GM21515 (cell line): ENCODE measurements around the gene GNLY.
"Not testable (repeated sequence)": the region's sequence is repeated elsewhere in the genome, so short reads cannot be mapped to it uniquely, and the experiment has no call there.

ENCODE experiments used
- ATAC-seq: cut with Tn5 transposase; IDR thresholded peaks from one replicate; pipeline ENCODE4 v1.9.1; 2021; ENCODE audit not compliant: unreplicated experiment

GNLY gene

DNA sequence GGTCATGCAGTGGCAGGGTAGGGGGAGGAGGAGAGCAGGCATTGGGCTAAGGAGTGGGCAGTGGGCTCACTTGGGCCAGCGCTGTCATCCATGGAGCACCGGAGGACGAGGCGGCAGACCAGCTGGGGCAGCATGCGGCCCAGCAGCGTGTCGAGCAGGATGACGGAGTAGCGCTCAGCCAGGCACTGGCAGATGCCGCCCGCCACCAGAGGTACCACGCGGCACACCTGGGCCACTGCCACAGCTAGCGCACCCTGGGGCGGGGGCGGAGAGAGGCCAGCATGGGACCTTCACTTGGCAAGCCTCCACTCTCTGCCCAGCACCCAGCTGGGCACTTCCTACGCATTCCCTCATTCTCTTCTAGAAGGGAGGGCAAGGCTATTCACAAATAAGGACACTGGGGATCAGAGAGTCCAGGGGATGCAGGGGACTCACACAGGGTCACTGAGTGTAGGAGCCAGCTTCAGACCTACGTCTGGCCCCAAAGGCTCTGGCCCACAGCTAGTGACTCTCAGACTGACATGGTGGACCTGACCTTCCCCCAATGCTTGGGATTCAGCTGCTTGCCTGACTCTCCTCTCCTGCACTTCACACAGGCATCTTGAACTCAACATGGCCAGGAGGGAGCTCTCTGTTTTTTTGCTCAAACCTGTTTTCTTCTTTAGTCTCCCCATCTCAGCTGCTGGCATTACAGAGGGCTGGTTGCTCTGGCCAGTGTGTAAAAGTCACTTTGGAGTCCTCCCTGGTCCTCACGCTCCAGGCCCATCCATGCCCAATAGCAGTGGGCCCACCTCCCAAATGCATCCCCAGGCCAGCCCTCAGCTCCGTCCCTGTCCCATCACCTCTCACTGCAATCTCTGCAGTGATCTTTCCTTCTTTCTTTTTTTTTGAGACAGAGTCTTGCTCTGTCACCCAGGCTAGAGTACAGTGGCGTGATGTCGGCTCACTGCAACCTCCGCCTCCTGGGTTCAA is 30.3 kb upstream of the GNLY start:
- ATAC-seq = no peak

DNA sequence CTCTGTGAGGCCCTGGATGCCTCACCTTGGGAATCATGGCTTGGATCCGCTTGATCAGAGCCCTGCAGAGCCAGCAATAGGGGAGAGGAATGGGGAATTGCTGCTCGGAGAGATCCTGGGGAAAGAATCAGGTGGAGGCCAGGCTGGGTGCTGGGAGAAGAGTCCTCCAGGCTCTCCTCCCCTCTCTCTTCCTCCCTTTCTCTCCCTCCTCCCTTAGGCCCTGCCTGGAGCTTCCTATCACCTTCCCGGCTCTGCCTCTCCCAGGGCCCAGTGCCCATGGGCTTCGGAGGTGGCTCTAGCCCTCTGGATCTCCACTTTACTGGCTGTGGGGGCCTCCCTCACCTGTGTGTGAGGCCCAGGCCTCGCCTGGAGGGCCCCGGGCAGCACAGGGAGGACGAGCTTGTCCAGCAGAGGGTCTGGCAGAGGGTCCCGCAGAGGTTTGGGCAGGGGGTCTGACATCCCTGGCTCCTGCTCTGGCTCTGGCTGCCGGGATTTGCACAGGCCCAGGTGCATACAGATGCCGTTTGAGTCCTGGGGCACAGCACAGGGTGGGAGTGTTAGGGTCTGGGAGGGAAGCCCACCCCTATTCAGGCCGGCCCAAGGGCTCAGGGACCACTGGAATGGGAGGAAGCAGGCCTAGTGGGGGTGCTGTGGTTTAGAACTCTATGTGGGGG is 28.8 kb upstream of the GNLY start:
- ATAC-seq = no peak

DNA sequence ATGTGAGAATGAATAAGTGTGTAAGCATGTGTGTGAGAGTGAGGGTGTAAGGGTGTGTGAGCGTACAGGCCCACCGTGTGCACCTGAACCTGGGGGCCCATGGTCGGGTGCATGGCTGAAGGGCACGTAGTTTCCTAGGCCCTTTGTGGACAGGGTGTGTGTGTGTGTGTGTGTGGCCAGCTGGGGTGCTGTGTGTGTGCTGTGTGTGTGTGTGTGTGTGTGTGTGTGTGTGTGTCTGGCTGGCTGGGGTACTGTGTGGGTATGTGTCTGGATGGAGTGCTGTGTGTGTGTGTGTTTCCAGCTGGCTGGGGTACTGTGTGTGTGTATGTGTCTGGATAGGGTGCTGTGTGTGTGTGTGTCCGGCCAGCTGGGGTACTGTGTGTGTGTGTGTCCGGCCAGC is 28.1 kb upstream of the GNLY start:
- no peak for ATAC-seq

DNA sequence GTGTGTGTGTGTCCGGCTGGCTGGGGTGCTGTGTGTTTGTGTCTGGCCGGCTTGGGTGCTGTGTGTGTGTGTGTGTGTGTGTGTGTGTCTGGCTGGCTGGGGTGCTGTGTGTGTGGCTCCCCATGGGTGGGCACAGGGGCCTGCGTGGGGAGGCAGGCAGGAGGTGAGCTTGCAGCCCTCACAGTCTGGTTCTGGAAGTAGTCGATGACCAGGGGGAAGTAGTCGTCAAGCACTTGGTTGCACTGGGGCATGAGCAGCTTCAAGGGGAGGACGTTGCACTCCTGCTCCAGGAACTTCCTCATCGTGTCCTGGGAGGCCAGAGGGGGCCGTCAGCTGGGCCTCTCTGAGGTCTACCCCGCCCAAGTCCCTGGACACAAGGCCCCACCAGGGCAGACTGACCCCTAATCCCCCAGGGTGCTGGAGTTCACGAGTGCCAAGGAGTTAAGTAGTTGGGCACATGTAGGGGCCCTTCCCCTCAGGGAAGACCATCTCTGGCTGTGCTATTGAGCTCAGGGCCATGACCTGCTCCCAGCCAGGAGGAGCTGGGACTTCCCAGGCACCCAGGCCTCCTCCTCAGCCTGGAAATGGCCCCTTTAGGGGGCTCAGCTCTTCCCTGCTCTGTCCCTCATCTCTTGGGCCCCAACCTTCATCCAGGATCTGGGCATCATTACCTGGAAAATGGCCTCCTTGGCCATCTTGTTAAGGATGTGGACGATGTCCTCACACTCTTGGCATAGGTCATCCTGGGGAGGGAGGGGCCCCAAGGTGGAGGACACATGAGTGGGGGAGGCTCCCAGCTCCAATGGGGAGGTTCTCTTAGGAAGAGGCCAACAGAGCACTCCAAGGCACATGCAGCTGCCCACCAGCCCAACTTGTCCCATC is 27.5 kb upstream of the GNLY start:
- no peak for ATAC-seq

DNA sequence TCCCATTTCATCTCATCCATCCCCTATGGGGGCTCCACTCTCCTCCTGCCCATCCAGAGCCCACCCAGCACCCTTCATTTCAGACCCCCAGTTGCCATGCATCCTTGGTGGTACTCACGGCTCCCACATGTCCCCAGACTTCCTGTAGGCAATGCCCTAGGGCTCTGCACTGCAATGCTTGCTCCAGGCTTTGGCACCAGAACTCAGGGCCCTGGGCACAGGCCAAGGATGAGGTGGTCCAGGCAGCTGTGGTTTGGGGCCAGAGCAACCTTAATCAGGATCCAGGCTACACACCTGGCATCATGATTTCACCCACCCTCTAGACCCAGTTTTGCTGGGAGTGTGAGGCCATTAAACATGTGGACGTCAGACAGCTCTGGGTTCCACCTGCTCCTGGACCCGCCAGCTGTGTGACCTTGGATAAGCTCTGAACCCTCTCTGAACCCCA is 26.6 kb upstream of the GNLY start:
- no peak for ATAC-seq

DNA sequence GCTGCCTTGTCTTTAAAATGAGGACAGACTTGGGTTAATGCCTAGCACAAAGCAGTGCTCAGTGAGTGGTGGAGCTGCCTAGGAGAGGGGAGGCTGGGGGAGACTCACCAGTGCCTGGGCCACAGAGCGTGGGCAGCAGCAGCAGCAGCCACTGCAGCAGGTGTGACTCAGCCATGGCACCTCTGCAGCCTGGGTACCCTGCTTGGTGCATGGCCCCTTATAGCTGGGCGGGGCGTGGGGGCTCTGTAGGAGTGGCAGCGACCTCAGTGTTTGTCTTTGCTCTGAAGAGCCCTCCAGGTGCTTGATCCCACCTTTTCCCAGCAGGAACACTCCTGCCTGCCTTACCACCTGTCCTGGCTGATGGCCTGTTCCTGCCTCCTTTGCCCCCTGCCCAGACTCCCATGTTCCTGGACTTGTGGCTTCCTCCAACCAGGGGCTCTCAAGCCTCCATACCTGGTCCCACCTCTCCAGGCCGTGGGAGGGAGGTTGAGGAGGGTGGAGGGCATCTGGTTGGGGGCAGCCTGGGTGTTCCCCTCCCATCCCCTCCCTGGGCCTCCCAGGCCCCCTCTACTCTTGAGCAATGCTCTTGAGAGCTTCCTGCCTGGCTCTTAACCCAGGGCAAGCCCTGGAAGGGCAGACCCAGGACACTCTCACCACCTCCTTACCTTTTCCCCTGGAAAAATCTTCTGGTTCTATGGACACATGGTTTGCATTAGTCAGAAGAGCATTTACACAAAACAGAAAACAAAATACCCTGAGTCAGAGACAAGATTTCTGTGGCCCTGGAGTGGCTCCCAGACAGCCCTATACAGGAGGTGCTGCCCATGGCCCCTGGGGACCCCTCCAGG is 25.9 kb upstream of the GNLY start, which contains the start of gene SFTPB:
Gene SFTPB, minus strand, starts transcription at position 191 of the 848 bp plus-strand sequence. Its CDS starts 16 bp downstream, at position 175.
- ATAC-seq = no peak

DNA sequence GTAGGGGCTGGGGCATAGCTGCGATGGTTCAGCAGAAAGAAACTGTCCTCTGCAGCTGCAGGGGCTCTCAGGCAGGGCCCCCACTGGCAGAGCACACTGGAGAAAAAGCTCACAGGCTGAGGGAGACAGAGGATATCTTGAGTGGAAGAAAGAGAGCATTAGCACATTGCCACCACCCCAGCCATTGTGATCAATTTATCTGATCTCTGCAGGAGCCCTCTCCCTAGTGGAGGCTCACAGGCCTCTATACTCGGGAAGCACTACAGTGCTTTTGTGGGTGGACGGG is 25.4 kb upstream of the GNLY start:
- ATAC-seq = no peak

DNA sequence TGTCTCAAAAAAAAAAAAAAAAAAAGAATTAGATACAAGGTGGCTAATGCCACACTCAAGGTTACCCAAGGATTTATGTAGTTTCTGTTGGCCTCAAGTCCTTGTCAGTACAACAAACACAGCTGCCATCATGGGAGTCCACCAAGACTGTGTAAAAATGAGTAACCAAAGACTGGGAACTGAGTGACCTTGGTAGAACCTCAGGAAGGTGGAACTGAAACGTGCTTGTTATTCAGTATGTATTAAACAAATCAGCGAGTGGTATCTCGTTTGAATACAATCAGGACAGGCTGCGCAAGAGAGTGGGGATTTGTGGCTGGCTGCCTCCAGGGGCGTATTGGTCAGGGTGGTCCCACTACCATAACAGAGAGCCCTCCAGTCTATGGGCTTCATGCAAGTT is 24.6 kb upstream of the GNLY start:
- ATAC-seq = peak; percentile 70

DNA sequence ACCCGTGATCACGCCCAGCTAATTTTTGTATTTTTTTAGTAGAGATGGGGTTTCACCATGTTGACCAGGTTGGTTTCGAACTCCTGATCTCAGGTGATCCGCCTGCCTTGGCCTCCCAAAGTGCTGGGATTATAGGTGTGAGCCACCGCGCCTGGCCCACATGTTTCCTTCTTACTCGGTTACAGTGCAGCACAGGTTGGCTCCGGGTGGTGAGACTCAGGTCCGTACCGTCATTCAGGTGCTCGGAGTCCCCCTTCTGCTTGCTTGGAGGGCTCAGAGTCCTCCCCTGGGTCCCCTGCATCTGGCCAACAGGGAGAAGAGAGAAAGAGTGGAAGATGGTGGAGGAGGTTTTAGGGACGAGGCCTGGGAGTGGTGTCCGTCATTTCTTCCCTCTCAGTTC is 23.7 kb upstream of the GNLY start:
- not testable (repeated sequence) for ATAC-seq

DNA sequence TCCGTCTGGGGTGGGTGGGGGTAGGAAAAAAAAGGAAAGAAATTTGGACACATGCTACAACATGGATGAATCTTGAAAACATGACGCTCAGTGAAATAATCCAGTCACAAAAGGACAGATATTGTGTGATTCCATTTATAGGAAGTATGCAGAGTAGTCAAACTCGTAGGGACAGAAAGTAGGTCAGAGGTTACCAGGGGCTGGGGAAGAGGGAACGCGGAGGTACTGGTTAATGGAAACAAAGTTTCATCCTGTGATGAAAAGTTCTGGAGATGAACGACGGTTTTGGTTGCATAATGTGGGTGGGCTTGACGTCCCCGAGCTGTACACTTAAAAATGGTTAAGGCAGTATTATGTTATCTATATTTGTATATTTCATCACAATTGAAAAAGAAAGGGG is 21.7 kb upstream of the GNLY start:
- ATAC-seq = no peak

DNA sequence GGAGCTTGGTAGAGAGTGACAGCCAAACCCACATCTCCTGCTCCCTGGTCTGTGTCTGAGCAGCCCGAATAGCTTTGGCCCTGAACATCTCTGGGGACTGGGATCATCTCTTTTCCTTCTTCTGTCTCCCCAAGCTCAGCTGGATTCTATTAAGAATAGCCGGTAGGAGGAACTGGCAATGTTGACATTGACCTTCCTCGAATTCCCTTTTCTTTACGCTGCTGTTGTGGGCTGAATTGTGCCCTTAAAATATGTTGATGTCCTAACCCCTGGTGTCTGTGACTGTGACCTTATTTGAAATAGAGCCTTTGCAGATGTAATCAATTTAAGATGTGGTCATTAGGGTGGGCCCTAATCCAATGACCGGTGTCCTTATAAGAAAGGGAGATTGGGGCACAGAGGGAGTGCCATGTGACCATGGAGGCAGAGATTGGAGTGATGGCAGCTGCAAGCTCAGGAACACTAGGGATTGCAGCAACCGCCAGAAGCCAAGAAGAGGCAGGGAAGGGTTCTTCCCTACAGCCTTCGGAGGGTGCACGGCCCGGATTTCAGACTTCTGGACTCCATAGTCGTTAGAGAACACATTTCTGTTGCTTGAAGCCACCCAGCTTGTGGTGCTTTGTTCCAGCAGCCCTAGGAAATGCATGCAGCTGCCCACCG is 20.3 kb upstream of the GNLY start:
- ATAC-seq = no peak

DNA sequence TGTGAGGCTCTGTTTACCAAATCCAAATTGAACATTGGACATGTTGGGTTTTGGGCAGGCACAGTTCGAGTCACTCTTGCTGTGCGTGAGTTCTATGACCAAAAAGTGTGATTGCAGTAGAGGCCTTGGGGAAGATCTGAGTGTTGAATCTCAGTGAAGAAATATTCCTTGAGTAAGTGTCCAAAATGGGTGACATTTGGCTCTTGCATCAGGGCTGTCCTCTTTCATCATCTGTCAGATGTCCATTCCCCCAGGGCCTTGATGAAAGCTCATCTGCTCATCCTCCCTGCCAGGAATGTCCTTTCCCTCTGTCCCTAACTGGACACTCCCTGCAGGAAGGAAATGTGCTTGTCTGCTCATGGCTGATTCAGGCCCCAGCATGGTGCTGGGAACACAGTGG is 19.7 kb upstream of the GNLY start:
- no peak for ATAC-seq

DNA sequence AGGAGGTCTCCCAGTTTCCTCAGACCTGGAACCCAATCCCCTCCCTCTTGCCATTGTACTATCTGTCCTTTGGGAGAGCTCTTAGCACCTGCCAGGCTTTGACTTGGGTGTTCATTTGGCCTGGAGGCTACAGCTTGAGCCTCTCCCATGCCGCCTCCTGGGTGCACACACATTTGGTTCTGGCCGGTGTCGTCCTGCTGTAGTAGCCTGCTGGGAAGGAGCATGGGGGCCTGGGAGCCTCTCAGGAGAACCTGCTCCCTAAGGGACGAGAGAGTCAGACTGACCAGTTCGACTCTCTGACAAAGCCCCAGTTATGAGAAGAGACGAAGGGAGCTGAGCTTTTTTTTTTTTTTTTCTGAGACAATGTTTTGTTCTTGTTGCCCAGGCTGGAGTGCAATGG is 18.7 kb upstream of the GNLY start:
- no peak for ATAC-seq

DNA sequence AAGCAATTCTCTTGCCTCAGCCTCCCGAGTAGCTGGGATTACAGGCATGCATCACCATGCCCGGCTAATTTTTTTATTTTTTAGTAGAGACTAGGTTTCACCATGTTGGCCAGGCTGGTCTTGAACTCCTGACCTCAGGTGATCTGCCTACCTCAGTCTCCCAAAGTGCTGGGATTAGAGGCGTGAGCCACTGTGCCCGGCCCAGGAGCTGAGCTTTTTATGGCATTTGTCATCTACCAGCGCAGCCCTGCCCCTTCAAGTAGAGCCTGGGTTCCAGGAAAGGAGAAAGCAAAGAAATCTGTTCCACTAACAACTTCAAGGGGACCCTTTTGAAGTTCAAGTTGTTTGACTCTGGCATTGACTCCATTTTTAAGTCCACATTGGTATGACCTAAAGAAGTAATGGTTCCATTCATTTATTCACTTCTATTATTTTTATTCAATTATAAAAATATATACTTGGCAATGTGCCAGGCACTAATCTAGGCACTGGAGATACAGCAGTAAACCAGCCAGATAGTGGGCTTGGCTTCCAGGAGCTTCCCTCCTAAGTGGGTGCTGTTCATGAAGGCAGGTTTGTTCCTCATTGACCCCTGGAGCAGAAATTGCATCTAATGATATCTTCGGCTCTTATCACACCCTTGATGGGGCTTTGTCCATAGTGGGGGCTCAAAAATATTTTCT is 18.2 kb upstream of the GNLY start:
- no peak for ATAC-seq

DNA sequence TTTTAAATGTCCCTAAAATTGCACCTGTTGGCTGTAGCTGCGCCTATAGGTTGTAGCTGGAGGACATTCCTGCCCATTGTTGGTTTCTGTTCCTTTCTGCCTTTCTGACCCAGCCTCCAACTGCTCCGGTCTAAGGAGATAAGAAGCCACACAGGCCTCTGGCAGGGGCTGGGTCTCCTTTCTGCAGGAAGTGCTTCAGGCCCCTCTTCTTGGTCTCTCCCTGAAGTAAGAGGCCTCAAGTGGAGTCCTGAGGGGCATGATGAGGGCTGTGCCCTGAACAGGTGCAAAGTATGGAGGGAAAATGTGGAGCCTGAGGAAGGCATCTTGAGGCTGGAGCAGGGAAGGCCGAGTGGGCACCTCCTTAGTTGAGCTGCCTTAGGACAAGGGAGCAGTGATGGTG is 15.8 kb upstream of the GNLY start:
- no peak for ATAC-seq

DNA sequence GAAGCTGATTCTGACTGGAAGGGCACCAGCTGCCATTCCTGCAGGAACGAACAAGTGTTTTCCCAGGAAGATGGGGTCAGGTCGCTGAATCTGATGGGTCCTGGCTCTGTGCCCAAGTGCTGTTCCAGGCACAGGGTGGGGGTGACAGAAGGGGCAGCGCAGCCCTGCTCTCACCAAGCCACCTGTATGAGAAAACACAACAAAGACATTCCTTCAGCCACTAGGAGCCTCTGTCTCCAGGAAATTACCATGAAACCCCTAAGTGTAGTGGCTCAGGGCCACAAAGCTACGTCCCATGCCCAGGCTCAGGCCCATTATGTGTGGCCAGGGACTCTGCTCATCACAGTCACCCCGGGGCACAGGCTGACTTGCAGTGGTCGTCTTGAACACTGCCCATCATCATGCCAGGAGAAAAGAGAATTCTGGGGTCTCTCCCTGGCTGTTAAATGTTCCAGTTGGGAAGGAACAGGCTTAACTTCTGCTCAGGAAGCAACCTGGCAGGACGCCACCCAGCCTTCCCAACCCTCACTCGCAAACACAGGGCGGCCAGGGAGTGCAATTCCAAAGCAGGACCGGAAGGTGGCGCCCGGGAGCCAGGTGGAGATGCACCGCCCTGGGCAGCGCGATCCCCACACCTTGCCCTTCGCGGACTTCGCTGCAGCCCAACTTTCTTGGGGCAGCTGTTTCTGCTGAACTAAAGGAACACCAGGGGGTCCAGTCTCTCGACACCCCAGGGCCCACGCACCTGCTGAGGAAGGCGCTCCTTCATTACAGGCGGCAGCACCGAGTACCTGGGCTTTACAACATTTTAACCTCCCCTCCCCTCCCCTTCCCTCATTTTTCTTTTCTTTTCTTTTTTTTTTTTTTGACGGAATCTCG is 15.1 kb upstream of the GNLY start:
- no peak for ATAC-seq

DNA sequence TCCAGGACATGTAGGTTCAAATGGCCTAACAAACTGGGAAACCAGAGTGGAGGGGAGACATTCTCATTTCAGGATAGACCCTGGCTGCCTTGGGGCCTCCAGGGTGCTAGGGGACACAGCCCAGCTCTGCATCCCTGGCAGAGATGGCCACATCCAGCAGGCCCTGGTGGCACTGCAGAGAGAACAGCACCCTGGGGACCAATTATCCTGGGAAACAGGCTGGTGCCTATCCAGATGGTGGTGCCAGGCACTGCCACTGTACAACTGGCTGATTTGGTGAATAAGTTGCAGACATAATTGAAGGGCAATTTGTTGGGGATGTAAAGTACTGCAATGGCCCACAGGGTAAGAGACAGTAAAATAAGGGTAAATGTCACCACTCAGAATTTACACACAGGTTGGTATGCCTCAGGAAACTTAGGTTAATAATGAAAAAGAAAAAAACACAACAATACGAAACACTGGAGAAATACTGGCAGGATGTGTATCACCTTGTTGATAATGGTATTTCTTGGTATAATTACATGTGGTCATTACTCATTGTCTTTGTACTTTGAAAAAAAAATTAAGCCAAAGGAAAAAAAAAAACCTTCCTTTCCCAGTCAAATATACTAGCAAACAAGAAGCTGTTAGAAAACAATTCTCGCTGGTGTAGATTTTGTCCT is 13.3 kb upstream of the GNLY start:
- no peak for ATAC-seq

DNA sequence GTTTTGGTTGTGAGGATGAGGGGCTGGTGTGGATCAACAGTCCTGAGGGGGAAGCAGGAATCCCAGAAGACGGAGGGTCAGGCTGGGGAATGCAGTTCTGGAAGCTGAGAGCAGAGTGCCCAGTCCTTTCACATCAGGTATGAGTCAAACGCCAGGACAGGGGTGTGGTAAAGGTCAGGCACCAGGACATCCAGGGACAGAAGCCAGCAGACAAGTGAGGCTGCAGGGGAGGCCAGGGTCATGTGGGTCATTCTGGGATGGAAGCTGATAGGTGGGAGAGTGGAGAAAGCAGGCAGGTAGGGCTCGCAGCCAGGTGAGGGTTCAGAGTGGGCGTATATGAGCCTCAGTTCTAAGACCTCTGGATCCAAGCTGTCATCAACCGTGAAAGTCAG is 12.8 kb upstream of the GNLY start:
- no peak for ATAC-seq
